H9 (cell line): ENCODE results near the gene NPAS3. TPM values are rescaled to one million over a fixed set of nuclear protein-coding genes. Genes with fewer than 3 reads are reported as not detected.

Experiments used
- DNase-seq: peaks from one replicate; pipeline ENCODE4 v3.0.0-alpha.2; 2017
- H2AFZ ChIP-seq: one replicate; pipeline ENCODE4 v1.6.1; 2013; ENCODE audit warnings: mild to moderate bottlenecking, low read length, control low read depth, moderate library complexity
- H2AK5ac ChIP-seq: 2 replicates; pipeline ENCODE4 v1.6.1; 2013; ENCODE audit warnings: low read length, control low read depth, mixed read lengths; ENCODE audit not compliant: insufficient read length
- H2BK120ac ChIP-seq: one replicate; pipeline ENCODE4 v1.6.1; 2013; ENCODE audit warnings: low read depth, mild to moderate bottlenecking, low read length, control low read depth, inconsistent platforms; ENCODE audit not compliant: poor library complexity, severe bottlenecking
- H2BK12ac ChIP-seq: 2 replicates; pipeline ENCODE4 v1.6.1; 2013; ENCODE audit warnings: low read length, control low read depth, mixed read lengths, low read depth; ENCODE audit not compliant: insufficient read length
- H2BK15ac ChIP-seq: 2 replicates; pipeline ENCODE4 v1.6.1; 2013; ENCODE audit warnings: low read depth, low read length, control low read depth
- H2BK20ac ChIP-seq: one replicate; pipeline ENCODE4 v1.6.1; 2013; ENCODE audit warnings: low read depth, mild to moderate bottlenecking, low read length, control low read depth, inconsistent platforms; ENCODE audit not compliant: poor library complexity, severe bottlenecking
- H2BK5ac ChIP-seq: 2 replicates; pipeline ENCODE4 v1.6.1; 2013; ENCODE audit warnings: low read length, control low read depth, mixed read lengths; ENCODE audit not compliant: insufficient read length
- H3K14ac ChIP-seq: 2 replicates; pipeline ENCODE4 v1.6.1; 2013; ENCODE audit warnings: low read length, control low read depth; ENCODE audit not compliant: insufficient read depth
- H3K18ac ChIP-seq: 2 replicates; pipeline ENCODE4 v1.6.1; 2013; ENCODE audit warnings: low read depth, mild to moderate bottlenecking, mixed read lengths, low read length, control low read depth; ENCODE audit not compliant: insufficient read length
- H3K23ac ChIP-seq: 2 replicates; pipeline ENCODE4 v1.6.1; 2013; ENCODE audit warnings: low read length, control low read depth, mixed read lengths, low read depth; ENCODE audit not compliant: insufficient read length
- H3K23me2 ChIP-seq: 2 replicates; pipeline ENCODE4 v1.6.1; 2013; ENCODE audit warnings: low read depth, mild to moderate bottlenecking, mixed read lengths, low read length, control low read depth; ENCODE audit not compliant: insufficient read length, poor library complexity, severe bottlenecking
- H3K27ac ChIP-seq: 2 replicates; pipeline ENCODE4 v1.5.1; 2013; ENCODE audit warnings: low read length, control low read depth, mixed read lengths, low read depth; ENCODE audit not compliant: insufficient read length
- H3K27me3 ChIP-seq: 2 replicates; pipeline ENCODE4 v1.6.1; 2013; ENCODE audit warnings: low read length, control low read depth, inconsistent platforms; ENCODE audit not compliant: insufficient read depth
- H3K4ac ChIP-seq: 2 replicates; pipeline ENCODE4 v1.6.1; 2013; ENCODE audit warnings: low read depth, mild to moderate bottlenecking, control low read depth, inconsistent platforms, low read length, moderate library complexity
- H3K4me1 ChIP-seq: 2 replicates; pipeline ENCODE4 v1.6.1; 2013; ENCODE audit warnings: low read length, control low read depth, inconsistent platforms; ENCODE audit not compliant: insufficient read depth
- H3K4me2 ChIP-seq: 2 replicates; pipeline ENCODE4 v1.6.1; 2013; ENCODE audit warnings: low read length, control low read depth, mixed read lengths; ENCODE audit not compliant: insufficient read length, insufficient read depth
- H3K56ac ChIP-seq: 2 replicates; pipeline ENCODE4 v1.6.1; 2013; ENCODE audit warnings: low read depth, mild to moderate bottlenecking, mixed read lengths, low read length, control low read depth; ENCODE audit not compliant: insufficient read length
- H3K79me1 ChIP-seq: 2 replicates; pipeline ENCODE4 v1.6.1; 2013; ENCODE audit warnings: low read depth, mild to moderate bottlenecking, moderate library complexity, low read length, control low read depth, inconsistent platforms; ENCODE audit not compliant: insufficient read depth, poor library complexity, severe bottlenecking
- H3K79me2 ChIP-seq: 2 replicates; pipeline ENCODE4 v1.6.1; 2013; ENCODE audit warnings: low read length, control low read depth, inconsistent platforms; ENCODE audit not compliant: insufficient read depth
- H3K9ac ChIP-seq: 2 replicates; pipeline ENCODE4 v1.6.1; 2013; ENCODE audit warnings: low read length, control low read depth, mixed read lengths; ENCODE audit not compliant: insufficient read length; ENCODE audit errors: extremely low read depth
- H3K9me3 ChIP-seq: one replicate; pipeline ENCODE4 v1.6.1; 2013; ENCODE audit warnings: low read depth, low read length, inconsistent platforms; ENCODE audit not compliant: control insufficient read depth
- H3T11ph ChIP-seq: one replicate; pipeline ENCODE4 v1.6.1; 2013; ENCODE audit warnings: mild to moderate bottlenecking, low read length, control low read depth, inconsistent platforms
- H4K20me1 ChIP-seq: one replicate; pipeline ENCODE4 v1.6.1; 2013; ENCODE audit not compliant: control insufficient read depth, insufficient read length, insufficient read depth
- H4K5ac ChIP-seq: 2 replicates; pipeline ENCODE4 v1.6.1; 2013; ENCODE audit warnings: low read depth, mild to moderate bottlenecking, mixed read lengths, low read length, control low read depth; ENCODE audit not compliant: insufficient read length
- H4K8ac ChIP-seq: replicated peaks from 2 replicates; pipeline ENCODE4 v1.6.1; 2013; ENCODE audit warnings: low read length, control low read depth, mixed read lengths, low read depth; ENCODE audit not compliant: insufficient read length
- H4K91ac ChIP-seq: 2 replicates; pipeline ENCODE4 v1.6.1; 2013; ENCODE audit warnings: low read depth, mild to moderate bottlenecking, moderate library complexity, mixed read lengths, low read length, control low read depth; ENCODE audit not compliant: insufficient read length
- H3K27ac Mint-ChIP-seq, 3 experiments: 2 replicates in 2 of 3; 3 replicates in 1 of 3; pipeline ENCODE4 v1.8.0; 2020 to 2021; ENCODE audit warnings: mixed read lengths in 3 of 3, mild to moderate bottlenecking in 1 of 3, moderate library complexity in 1 of 3
- H3K27me3 Mint-ChIP-seq: 2 replicates; pipeline ENCODE4 v1.8.0; 2021; ENCODE audit warnings: low read depth, mild to moderate bottlenecking, moderate library complexity, mixed read lengths
- H3K36me3 Mint-ChIP-seq, 3 experiments: 2 replicates in 2 of 3; 3 replicates in 1 of 3; pipeline ENCODE4 v1.8.0; 2020 to 2021; ENCODE audit warnings: low read depth in 3 of 3, mixed read lengths in 3 of 3; ENCODE audit not compliant: insufficient read depth in 1 of 3
- H3K4me1 Mint-ChIP-seq, 2 experiments: 2 replicates each; pipeline ENCODE4 v1.8.0; 2020; ENCODE audit warnings: mixed read lengths in 2 of 2
- H3K4me3 Mint-ChIP-seq, 2 experiments: 2 replicates in 1 of 2; 3 replicates in 1 of 2; pipeline ENCODE4 v1.8.0; 2020 to 2021; ENCODE audit warnings: mild to moderate bottlenecking in 2 of 2, mixed read lengths in 2 of 2, moderate library complexity in 1 of 2
- H3K9me3 Mint-ChIP-seq, 2 experiments: 2 replicates in 1 of 2; 3 replicates in 1 of 2; pipeline ENCODE4 v1.8.0; 2020; ENCODE audit warnings: mild to moderate bottlenecking in 2 of 2, mixed read lengths in 2 of 2, moderate library complexity in 1 of 2
- WGBS: extraction: QIAGEN DNeasy Blood & Tissue Kit; methylation state at CpG from one replicate; pipeline ENCODE4 v1.1.7; 2013; ENCODE audit warnings: missing lambda C conversion rate, low lambda C conversion rate, mixed read lengths; ENCODE audit not compliant: insufficient read length; ENCODE audit errors: extremely low coverage; 5-methylcytosine and 5-hydroxymethylcytosine counted together
- total RNA-seq: library from RNA; stranded (reverse); gene quantifications from 2 replicates; pipeline ENCODE4 v1.2.1, GENCODE V29; 2021
- TF ChIP-seq, protein P1 (sequence below): fragments of 200-600 bp; sonication (generic); conservative IDR thresholded peaks from 3 replicates; pipeline ENCODE4 v1.8.0; 2021; ENCODE audit warnings: antibody characterized with exemption, mild to moderate bottlenecking

NPAS3 gene
- total RNA-seq, 1 experiment from 2014 or later, result 0.17 TPM

DNA sequence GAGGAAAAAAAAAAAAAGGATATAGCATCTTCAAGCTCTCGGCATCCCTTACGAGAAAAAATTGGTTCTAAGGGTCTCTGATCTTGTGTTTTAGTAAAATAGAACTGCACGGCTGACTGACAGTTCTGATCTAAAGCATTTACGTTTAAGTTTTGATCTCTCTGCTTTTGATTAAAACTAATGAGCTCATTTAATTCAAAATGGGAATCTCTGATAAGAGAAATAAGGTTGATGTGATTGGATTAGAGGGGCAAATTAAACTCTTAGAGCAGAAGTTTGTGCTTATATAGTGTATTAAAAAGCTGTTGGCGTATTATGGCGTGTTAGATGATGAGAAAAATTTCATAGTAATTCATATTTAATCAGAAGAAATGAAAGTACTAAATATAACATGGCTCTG is 794.6 kb downstream of the NPAS3 start:
- Mint-ChIP-seq H3K27ac (no peak overlapping the region), H3K9me3 (no peaks in the 10 kb centered on the region; a peak in 1 of 5 replicates), H3K4me1 (peaks cover 24 to 27% of the 10 kb centered on the region in 2 experiments), H3K4me3 (no peak overlapping the region), H3K27me3 (no peaks in the 10 kb centered on the region), H3K36me3 (no peaks in the 10 kb centered on the region)
- no peak overlapping the region for H4K91ac ChIP-seq
- H3K9ac ChIP-seq, result no peak overlapping the region
- H3K79me2 ChIP-seq, result no peaks in the 10 kb centered on the region
- H2BK120ac ChIP-seq, result no peak overlapping the region
- WGBS, result no CpG with 5 or more reads among the region's 6 CpGs
- no peaks in the 10 kb centered on the region for H3K9me3 ChIP-seq
- H3K79me1 ChIP-seq, result no peaks in the 10 kb centered on the region
- H2AK5ac ChIP-seq, result no peak overlapping the region
- no peak overlapping the region for H2BK20ac ChIP-seq
- no peak overlapping the region for H3K14ac ChIP-seq
- H2BK15ac ChIP-seq, result no peak overlapping the region
- H3K4ac ChIP-seq, result no peak overlapping the region
- no peak overlapping the region for H3K18ac ChIP-seq
- no peak overlapping the region for H2BK12ac ChIP-seq
- H3K27ac ChIP-seq, result no peak overlapping the region
- no peak overlapping the region for H3K56ac ChIP-seq
- DNase-seq, result no peak
- H3K4me2 ChIP-seq, result no peak overlapping the region
- TF ChIP-seq, protein P1, sequence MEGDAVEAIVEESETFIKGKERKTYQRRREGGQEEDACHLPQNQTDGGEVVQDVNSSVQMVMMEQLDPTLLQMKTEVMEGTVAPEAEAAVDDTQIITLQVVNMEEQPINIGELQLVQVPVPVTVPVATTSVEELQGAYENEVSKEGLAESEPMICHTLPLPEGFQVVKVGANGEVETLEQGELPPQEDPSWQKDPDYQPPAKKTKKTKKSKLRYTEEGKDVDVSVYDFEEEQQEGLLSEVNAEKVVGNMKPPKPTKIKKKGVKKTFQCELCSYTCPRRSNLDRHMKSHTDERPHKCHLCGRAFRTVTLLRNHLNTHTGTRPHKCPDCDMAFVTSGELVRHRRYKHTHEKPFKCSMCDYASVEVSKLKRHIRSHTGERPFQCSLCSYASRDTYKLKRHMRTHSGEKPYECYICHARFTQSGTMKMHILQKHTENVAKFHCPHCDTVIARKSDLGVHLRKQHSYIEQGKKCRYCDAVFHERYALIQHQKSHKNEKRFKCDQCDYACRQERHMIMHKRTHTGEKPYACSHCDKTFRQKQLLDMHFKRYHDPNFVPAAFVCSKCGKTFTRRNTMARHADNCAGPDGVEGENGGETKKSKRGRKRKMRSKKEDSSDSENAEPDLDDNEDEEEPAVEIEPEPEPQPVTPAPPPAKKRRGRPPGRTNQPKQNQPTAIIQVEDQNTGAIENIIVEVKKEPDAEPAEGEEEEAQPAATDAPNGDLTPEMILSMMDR, result no peak
- H3T11ph ChIP-seq, result no peak overlapping the region
- H3K4me1 ChIP-seq, result 0 out of 2 replicates have a peak, but pooled peaks cover 3% of the 10 kb centered on the region
- no peak overlapping the region for H2AFZ ChIP-seq
- no peak overlapping the region for H4K5ac ChIP-seq
- no peaks in the 10 kb centered on the region for H3K23me2 ChIP-seq
- H3K27me3 ChIP-seq, result no peaks in the 10 kb centered on the region; the same call in 1 of the 2 replicates
- H3K23ac ChIP-seq, result no peak overlapping the region
- H2BK5ac ChIP-seq, result no peak overlapping the region
- no peak overlapping the region for H4K8ac ChIP-seq
- no peaks in the 10 kb centered on the region for H4K20me1 ChIP-seq
